GM12878 (cell line): ENCODE data around the gene CNTNAP2. TPM values are rescaled to one million over a fixed set of nuclear protein-coding genes. Genes with fewer than 3 reads are reported as not detected.

Experiments used
- ATAC-seq: fragments of 200-7000 bp; cut with Tn5 transposase; 3 replicates; pipeline ENCODE4 v1.9.1; 2020; ENCODE audit warnings: mild to moderate bottlenecking, moderate library complexity
- BruUV-seq: library from RNA; stranded (reverse); fragments of 400-500 nt; replicated peaks from 2 replicates; lab custom pipeline; 2021; lab: Mats Ljungman, UMichigan
- CTCF ChIA-PET: fragments of 300-600 bp; sonication (Branson Sonifier 250); formaldehyde crosslinking; extraction: SDS; loops from one replicate; lab custom pipeline; 2021; ENCODE audit warnings: inconsistent platforms; lab: Yijun Ruan, JAX
- POLR2A ChIA-PET: fragments of 350-600 bp; formaldehyde crosslinking; extraction: SDS; loops from one replicate; lab custom pipeline; 2021; ENCODE audit warnings: inconsistent platforms; lab: Charles Lee
- RAD21 ChIA-PET: fragments of 300-600 bp; sonication (Branson Sonifier 250); formaldehyde crosslinking; loops from one replicate; lab custom pipeline; 2023; ENCODE audit warnings: antibody characterized with exemption; ENCODE audit not compliant: unreplicated experiment; lab: Charles Lee
- SMC1A ChIA-PET: fragments of 300-600 bp; sonication (Branson Sonifier 250); formaldehyde crosslinking; loops from one replicate; lab custom pipeline; 2023; ENCODE audit not compliant: unreplicated experiment, uncharacterized antibody; lab: Charles Lee
- DNase-seq: peaks from one replicate; pipeline ENCODE4 v3.0.0-alpha.2; 2011; ENCODE audit warnings: low read depth, low spot score
- FAIRE-seq: peaks from 3 replicates; lab custom pipeline; 2011; peaks lifted over from hg19 to GRCh38; lab: Jason Lieb, UNC
- H2AFZ ChIP-seq: 2 replicates; pipeline ENCODE4 v1.6.0; 2011; ENCODE audit warnings: low read depth, low read length, control low read depth; ENCODE audit not compliant: control insufficient read depth
- H3K27ac ChIP-seq: 2 replicates; pipeline ENCODE4 v1.5.1; 2011; ENCODE audit warnings: control low read depth; ENCODE audit not compliant: control insufficient read depth, insufficient read depth
- H3K27me3 ChIP-seq, 2 experiments: replicated peaks in 1 of 2; 2 replicates each; pipeline versions ENCODE4 v1.6.0 to v1.6.1; 2011; ENCODE audit warnings: low read length in 1 of 2; ENCODE audit not compliant: control insufficient read depth in 2 of 2, insufficient read depth in 2 of 2
- H3K36me3 ChIP-seq, 2 experiments: 2 replicates each; pipeline ENCODE4 v1.5.1; 2011; ENCODE audit warnings: low read length in 1 of 2; ENCODE audit not compliant: control insufficient read depth in 2 of 2, insufficient read depth in 2 of 2
- H3K4me1 ChIP-seq: 2 replicates; pipeline ENCODE4 v1.6.1; 2011; ENCODE audit warnings: mild to moderate bottlenecking, low read length, moderate library complexity, mixed read lengths; ENCODE audit not compliant: control insufficient read depth, insufficient read depth
- H3K4me2 ChIP-seq: 2 replicates; pipeline ENCODE4 v1.6.0; 2011; ENCODE audit warnings: control low read depth; ENCODE audit not compliant: control insufficient read depth, insufficient read depth
- H3K4me3 ChIP-seq: fragments of 200-600 bp; sonication (generic); 2 replicates; pipeline ENCODE4 v1.5.1; 2016
- H3K79me2 ChIP-seq: 2 replicates; pipeline ENCODE4 v1.6.0; 2011; ENCODE audit warnings: low read length; ENCODE audit not compliant: control insufficient read depth, insufficient read depth
- H3K9ac ChIP-seq: 2 replicates; pipeline ENCODE4 v1.8.0; 2011; ENCODE audit warnings: low read length, control low read depth, mixed read lengths; ENCODE audit not compliant: control insufficient read depth, insufficient read depth
- H3K9me3 ChIP-seq: replicated peaks from 3 replicates; pipeline ENCODE4 v1.5.1; 2011; ENCODE audit warnings: mild to moderate bottlenecking, low read length; ENCODE audit not compliant: control insufficient read depth, insufficient read depth
- H4K20me1 ChIP-seq: 2 replicates; pipeline ENCODE4 v1.6.0; 2011; ENCODE audit not compliant: control insufficient read depth, insufficient read depth
- BCLAF1 ChIP-seq: fragments of 450-650 bp; IDR thresholded peaks from 2 replicates; pipeline ENCODE4 v1.6.1; 2017; ENCODE audit warnings: antibody characterized with exemption, mild to moderate bottlenecking, moderate library complexity
- BHLHE40 ChIP-seq, 2 experiments: fragments of 450-650 bp in 1 of 2; IDR thresholded peaks; 2 replicates each; pipeline ENCODE4 v1.6.1; 2011 to 2017; ENCODE audit warnings: low read depth in 2 of 2, borderline replicate concordance in 1 of 2, improper control_type of control experiment in 1 of 2, low read length in 1 of 2, mild to moderate bottlenecking in 1 of 2
- CBX5 ChIP-seq: sonication (generic); IDR thresholded peaks from 2 replicates; pipeline ENCODE4 v1.6.1; 2016; ENCODE audit warnings: low read depth, moderate library complexity, mild to moderate bottlenecking, inconsistent platforms
- EGR1 ChIP-seq, 2 experiments: IDR thresholded peaks; 1 replicate in 1 of 2; 2 replicates in 1 of 2; pipeline ENCODE4 v1.6.1; 2011 to 2012; ENCODE audit warnings: low read depth in 2 of 2, low read length in 2 of 2, borderline replicate concordance in 1 of 2, mild to moderate bottlenecking in 1 of 2, moderate library complexity in 1 of 2
- ESRRA ChIP-seq: IDR thresholded peaks from 2 replicates; pipeline ENCODE4 v1.6.1; 2012; ENCODE audit warnings: mild to moderate bottlenecking, low read length, improper control_type of control experiment
- ETV6 ChIP-seq, 2 experiments: fragments of 450-650 bp in 1 of 2; IDR thresholded peaks in 1 of 2; conservative IDR thresholded peaks in 1 of 2; 2 replicates each; pipeline ENCODE4 v1.6.1; 2014; ENCODE audit warnings: antibody characterized with exemption in 1 of 2, borderline replicate concordance in 1 of 2, low read depth in 1 of 2, mild to moderate bottlenecking in 1 of 2, moderate library complexity in 1 of 2
- GABPA ChIP-seq: IDR thresholded peaks from 2 replicates; pipeline ENCODE4 v1.6.1; 2014; ENCODE audit warnings: antibody characterized with exemption, low read depth, mild to moderate bottlenecking, inconsistent platforms
- HCFC1 ChIP-seq: fragments of 150-350 bp; IDR thresholded peaks from 2 replicates; pipeline ENCODE4 v1.6.1; 2014; ENCODE audit warnings: low read length
- HDAC6 ChIP-seq: fragments of 200-600 bp; sonication (generic); IDR thresholded peaks from one replicate; pipeline ENCODE4 v1.8.0; 2017; ENCODE audit warnings: antibody characterized with exemption; ENCODE audit not compliant: unreplicated experiment
- KLF5 ChIP-seq: fragments of 450-650 bp; IDR thresholded peaks from 2 replicates; pipeline ENCODE4 v1.6.1; 2014; ENCODE audit warnings: mild to moderate bottlenecking; ENCODE audit not compliant: partially characterized antibody
- MTA3 ChIP-seq: IDR thresholded peaks from 2 replicates; pipeline ENCODE4 v1.6.1; 2012; ENCODE audit warnings: low read length, inconsistent platforms, borderline replicate concordance
- NFIC ChIP-seq: IDR thresholded peaks from 2 replicates; pipeline ENCODE4 v1.6.1; 2012; ENCODE audit warnings: low read depth, mild to moderate bottlenecking, inconsistent platforms, low read length, moderate library complexity
- POLR2A ChIP-seq: IDR thresholded peaks from 2 replicates; pipeline ENCODE4 v1.6.1; 2011; ENCODE audit warnings: low read depth, mild to moderate bottlenecking, low read length
- RBBP5 ChIP-seq: fragments of 200-600 bp; sonication (generic); conservative IDR thresholded peaks from 2 replicates; pipeline ENCODE4 v1.6.1; 2016
- RCOR1 ChIP-seq: conservative IDR thresholded peaks from 2 replicates; pipeline ENCODE4 v1.6.1; 2012; ENCODE audit warnings: low read depth, low read length, improper control_type of control experiment
- SMC3 ChIP-seq: IDR thresholded peaks from 2 replicates; pipeline ENCODE4 v1.6.1; 2011; ENCODE audit warnings: low read length, improper control_type of control experiment, borderline replicate concordance
- TCF12 ChIP-seq: IDR thresholded peaks from 2 replicates; pipeline ENCODE4 v1.6.1; 2011; ENCODE audit warnings: low read depth, mild to moderate bottlenecking, low read length
- ZNF207 ChIP-seq: fragments of 450-650 bp; IDR thresholded peaks from 2 replicates; pipeline ENCODE4 v1.6.1; 2014; ENCODE audit warnings: antibody characterized with exemption, mild to moderate bottlenecking, borderline replicate concordance
- WGBS: methylation state at CpG from one replicate; pipeline ENCODE4 v1.1.6; 2016; ENCODE audit warnings: low lambda C conversion rate; ENCODE audit not compliant: insufficient replicate concordance, insufficient coverage; ENCODE audit errors: missing lambda C conversion rate; 5-methylcytosine and 5-hydroxymethylcytosine counted together
- in situ Hi-C: fragments of 300-500 bp; cut with MboI; formaldehyde crosslinking; loops from 9 replicates; pipeline ENCODE4 v1.14.3; 2018; ENCODE audit warnings: mixed read lengths
- intact Hi-C: fragments of 100-400 bp; cut with micrococcal nuclease; formaldehyde crosslinking; loops from one replicate; pipeline ENCODE4 v1.14.2; 2022; ENCODE audit not compliant: unreplicated experiment
- polyA plus RNA-seq, 11 experiments: library from polyadenylated mRNA; depleted of rRNA in 4 of 11; unstranded in 6 of 11; stranded (reverse) in 5 of 11; fragments of >200 nt; fragmentation: Nextera tagmentation in 4 of 11; fragmentation: Illumina TruSeq in 1 of 11; extraction: Ambion mirVana in 4 of 11; extraction: Trizol in 1 of 11; gene quantifications; 1 replicate in 1 of 11; 2 replicates in 10 of 11; pipeline versions ENCODE4 v1.2.1 to v1.2.3, GENCODE V29; 2011 to 2016; ENCODE audit warnings: inconsistent platforms in 2 of 11, missing spikeins in 2 of 11, low read depth in 1 of 11
- total RNA-seq, 4 experiments: library from RNA; depleted of rRNA in 3 of 4; stranded (reverse); fragments of >200 nt in 3 of 4; fragmentation: Illumina TruSeq in 1 of 4; extraction: Trizol in 1 of 4; gene quantifications; 2 replicates each; pipeline versions ENCODE4 v1.2.1 to v1.2.3, GENCODE V29; 2013 to 2021

The CNTNAP2 gene
- total and polyA plus RNA-seq, 10 of the 15 experiments (the other 5 are each of a cell fraction or from before 2014, with no cell fraction given), result 0.03 to 0.08 (median 0.03) TPM; not detected in 7

GRCh38 chr7:147563669-147564068 lies 1447.1 kb downstream of the CNTNAP2 start:
- WGBS, result 0% methylated on average over 1 of the region's 1 CpG
- H3K4me3 ChIP-seq, result no peak overlapping the region
- FAIRE-seq, result no peak
- H3K79me2 ChIP-seq, result no peaks in the 10 kb centered on the region
- no peak overlapping the region for H3K4me2 ChIP-seq
- H3K9me3 ChIP-seq, result no peaks in the 10 kb centered on the region
- TF ChIP-seq GABPA (no peak), KLF5 (no peak), POLR2A (no peak), CBX5 (no peak), BCLAF1 (no peak), RCOR1 (no peak), HCFC1 (no peak), SMC3 (no peak), EGR1 (IDR thresholded peaks at IDR 0.05; ENCODE audit: borderline replicate concordance in 1 of 2, low read depth in 2 of 2, low read length in 2 of 2) (no peak), RBBP5 (no peak), ETV6 (conservative IDR thresholded peaks at IDR 0.05 in 1 of 2, IDR thresholded peaks at IDR 0.05 in 1 of 2; ENCODE audit: borderline replicate concordance in 1 of 2, low read depth in 1 of 2) (no peak), NFIC (no peak), HDAC6 (no peak), ZNF207 (no peak), TCF12 (no peak), BHLHE40 (IDR thresholded peaks at IDR 0.05; ENCODE audit: borderline replicate concordance in 1 of 2, low read depth in 2 of 2, low read length in 1 of 2) (no peak), MTA3 (no peak), ESRRA (no peak)
- TF ChIP-seq, all 136 proteins: peak for 0
- Histone ChIP-seq H4K20me1 (no peaks in the 10 kb centered on the region), H2AFZ (no peak overlapping the region), H3K9ac (no peak overlapping the region), H3K36me3 (no peaks in the 10 kb centered on the region), H3K4me1 (no peaks in the 10 kb centered on the region), H3K27ac (no peak overlapping the region), H3K27me3 (no peaks in the 10 kb centered on the region)
- ATAC-seq (no peak), DNase-seq (no peak)
- in situ Hi-C loops, result no loop called here
- no TSS peak for BruUV-seq
- SMC1A ChIA-PET, result no interaction called here
- POLR2A ChIA-PET, result no interaction called here
- RAD21 ChIA-PET, result no interaction called here
- intact Hi-C loops, result no loop called here
- CTCF ChIA-PET, result no interaction called here
